ENCODE data around the gene LRRIQ4.

Gene LRRIQ4

DNA sequence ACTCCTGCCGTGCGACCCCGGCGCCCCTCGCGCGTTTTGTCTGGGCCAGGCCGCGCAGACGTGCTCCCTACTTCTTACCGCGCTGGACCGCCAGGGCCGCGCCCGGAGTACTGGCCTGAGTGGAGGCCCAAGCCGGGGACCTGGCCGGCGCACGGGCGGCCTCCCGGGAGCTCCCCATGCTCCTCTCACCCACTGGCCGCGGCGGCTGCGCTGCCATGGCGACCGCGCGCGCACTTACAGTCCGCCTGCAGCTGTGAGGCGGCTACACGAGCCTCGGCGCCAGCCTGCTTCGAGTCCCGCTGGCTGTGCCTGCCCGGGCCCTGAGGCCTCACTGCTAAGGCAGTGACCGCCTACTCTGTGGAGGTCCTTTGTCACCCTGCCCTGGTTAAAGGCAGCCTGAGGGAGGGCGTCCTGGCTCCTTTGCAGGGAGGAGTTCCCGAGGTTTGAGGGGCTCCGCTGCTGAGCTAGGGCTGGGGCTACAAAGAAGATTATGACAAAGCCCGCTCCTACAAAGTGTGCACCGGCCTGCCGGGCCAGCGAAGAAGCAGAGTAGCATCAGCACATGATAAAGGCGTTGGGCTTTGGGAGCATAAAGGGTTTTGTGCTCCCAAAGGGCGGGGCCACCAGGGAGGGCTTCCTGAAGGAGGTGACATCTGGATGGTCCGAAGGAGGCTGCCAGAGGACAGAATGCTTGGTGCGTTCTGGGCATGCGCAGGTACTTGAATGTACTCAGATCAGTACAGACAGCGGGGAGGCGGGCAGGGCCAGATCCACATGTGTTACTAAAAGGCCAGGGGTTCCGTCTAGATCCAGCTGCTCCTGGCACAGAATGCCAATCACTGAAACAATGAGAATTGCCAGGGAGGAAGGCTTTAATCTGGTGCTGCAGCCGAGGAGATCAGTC lies at the start of gene LRRIQ4, which contains the start of gene LRRC34:
LRRIQ4 (plus strand) TSS at position 539 of the 904 bp plus-strand sequence. CDS start 9,052 bp downstream, outside the sequence.
LRRC34 (minus strand) TSS at position 573 of the 904 bp plus-strand sequence; CDS start at position 217, 356 bp downstream.
- peak; percentile 85 for DNase-seq

DNA sequence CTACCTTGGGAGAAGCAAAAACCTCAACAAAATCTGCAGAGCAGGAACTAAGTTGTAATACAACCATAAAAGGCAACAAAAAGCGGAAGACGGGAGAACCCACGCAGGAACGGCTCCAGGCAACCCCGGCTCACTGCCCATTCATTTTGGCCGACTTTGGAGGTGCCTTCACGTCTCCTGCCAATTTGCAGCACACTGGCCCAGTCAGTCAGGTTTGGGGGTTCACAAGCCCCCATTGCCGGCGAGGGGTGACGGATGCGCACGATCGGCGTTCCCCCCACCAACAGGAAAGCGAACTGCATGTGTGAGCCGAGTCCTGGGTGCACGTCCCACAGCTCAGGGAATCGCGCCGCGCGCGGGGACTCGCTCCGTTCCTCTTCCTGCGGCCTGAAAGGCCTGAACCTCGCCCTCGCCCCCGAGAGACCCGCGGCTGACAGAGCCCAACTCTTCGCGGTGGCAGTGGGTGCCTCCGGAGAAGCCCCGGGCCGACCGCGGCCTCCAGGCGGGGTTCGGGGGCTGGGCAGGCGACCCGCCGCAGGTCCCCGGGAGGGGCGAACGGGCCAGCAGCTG lies 48.3 kb upstream of the LRRIQ4 start:
- peak; percentile 81 for DNase-seq

DNA sequence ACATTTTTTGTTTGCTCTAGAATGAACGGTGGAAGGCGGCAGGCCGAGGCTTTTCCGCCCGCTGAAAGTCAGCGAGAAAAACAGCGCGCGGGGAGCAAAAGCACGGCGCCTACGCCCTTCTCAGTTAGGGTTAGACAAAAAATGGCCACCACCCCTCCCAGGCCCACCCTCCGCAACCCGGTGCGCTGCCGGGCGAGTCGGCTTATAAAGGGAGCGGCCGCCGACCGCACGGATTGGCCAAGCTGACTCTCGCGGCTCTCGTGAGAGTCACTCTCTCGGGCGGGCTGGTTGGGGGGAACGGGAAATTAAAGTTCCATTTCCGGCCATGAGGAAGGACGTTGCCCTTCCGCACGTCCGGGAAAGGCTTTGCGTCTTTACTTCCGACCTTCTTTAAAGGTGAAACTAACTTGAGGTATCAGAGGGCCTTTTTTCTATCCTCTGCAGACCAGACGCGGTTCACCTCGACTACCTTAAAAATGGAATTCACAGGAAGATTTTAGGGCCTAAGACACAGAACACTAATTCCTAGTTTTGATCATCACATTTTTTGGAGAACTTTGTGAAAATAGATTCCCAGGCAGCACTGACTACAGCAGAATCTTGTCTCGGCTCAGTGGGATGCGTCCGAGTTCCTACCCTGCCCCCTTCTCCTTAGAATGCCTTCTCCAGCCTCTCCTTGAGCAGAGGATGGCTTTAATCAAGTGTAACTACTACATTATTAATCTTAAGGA lies 47.6 kb upstream of the LRRIQ4 start, which contains the start of gene TERC:
TERC (minus strand) TSS at position 179 of the 731 bp plus-strand sequence.
- peak; percentile 97 for DNase-seq

DNA sequence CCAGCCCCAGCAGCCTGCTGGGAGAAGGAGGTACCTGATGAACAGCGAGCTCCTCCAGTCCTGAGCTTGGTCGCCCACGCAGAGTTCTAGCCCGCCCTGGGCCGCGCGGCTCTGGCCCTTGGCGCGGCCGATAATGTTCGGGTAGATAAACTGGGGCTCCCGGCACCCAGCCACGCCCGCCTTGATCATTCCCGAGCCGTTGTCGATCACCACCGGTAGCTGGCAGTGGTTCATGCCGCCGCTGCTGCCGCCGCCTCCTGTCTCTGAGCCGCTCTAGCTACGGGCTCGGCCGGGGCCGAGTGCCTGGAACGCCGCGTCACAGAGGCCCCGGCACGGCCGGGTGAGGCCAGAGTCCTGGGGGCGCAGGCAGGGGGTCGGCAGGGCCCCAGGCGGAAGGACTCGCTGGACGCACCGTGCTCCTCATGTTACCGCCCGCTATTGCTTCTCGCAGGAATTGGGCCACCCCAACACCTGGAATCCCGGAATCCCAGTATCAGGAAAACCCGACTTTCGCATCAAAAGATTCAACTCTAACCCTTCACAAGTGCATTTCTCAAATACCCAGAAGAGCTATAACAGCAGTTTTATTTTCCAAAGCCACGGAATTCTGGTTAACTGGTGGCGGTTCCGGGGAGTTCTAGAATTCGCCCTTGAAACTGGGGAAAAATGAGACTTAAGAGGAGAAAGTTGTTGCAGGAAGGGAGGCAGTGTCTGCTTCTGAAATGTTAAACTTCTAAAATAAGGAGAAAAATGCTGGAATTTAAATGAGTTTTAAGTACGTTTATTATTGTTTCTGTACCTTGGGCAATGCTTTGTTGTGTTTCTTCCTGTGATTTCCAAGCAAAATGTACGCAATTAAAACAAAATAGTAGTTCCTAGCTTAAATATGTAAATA lies 43.1 kb upstream of the LRRIQ4 start, which contains the start of gene ACTRT3:
ACTRT3 (minus strand) TSS at position 275 of the 895 bp plus-strand sequence; CDS start at position 234, 41 bp downstream.
- peak; percentile 82 for DNase-seq

DNA sequence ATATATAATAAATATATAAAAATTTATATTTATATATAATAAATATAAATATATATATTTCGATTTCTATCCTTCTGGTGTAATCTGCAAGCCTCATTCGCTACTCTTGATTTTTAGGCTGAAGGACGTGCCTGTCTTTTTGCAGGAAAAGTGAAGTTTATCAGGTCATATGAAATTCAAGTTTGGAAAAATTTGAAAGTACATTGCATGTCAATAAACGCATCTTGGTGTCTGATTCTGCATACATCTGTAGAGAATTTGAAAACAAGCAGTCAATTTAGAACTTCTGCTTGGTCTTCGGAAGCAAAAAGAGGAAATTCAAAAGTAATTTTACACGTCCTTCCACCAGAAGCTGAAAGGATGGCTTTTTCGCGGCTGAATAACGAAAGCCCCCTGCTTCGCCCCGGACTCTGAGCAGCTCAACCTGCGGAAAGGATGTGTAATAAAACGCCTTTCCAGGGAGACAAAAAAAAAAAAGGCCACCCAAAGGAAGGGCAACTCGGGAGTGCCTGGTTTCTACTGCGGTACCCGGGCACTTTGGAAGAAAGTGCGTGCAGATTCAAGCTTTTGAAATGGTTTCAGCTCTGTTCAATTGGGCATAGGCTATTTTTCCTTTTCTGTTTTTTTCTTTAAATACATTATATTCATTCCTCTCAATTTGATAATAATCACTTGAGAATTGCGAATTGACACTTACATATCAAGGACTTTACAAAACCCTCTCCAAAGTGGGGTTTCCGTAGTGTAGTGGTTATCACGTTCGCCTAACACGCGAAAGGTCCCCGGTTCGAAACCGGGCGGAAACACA lies 41.0 kb upstream of the LRRIQ4 start:
- DNase-seq: peak; percentile 76

DNA sequence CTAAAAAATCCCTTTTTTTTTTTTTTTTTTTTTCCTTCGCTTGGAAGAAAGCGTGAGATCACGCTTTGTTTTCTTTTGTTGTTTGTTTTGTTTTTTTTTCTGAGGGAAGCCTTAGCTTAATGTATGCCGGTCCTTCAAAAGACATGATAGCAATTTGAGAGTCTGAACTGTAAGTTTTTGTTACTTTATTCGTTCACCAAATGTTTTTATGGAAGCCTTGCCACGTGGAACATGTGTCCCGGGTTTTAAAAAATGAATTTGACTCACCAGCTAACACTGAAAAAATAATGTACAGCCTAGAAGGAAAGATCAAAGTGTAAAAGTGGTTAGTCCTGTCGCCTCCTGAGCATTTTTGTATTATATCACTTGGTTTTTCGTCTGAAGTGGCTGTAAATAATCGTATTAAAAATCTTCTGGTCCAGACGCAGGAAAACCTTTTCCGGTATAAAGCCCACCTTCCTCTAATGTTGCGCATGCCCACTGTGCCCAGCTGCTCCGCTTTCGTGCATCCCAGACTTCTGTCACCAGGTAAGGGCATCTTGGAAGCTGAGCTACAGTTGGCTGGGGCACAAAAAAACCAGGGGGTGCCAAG lies 40.3 kb upstream of the LRRIQ4 start:
- no peak for DNase-seq

DNA sequence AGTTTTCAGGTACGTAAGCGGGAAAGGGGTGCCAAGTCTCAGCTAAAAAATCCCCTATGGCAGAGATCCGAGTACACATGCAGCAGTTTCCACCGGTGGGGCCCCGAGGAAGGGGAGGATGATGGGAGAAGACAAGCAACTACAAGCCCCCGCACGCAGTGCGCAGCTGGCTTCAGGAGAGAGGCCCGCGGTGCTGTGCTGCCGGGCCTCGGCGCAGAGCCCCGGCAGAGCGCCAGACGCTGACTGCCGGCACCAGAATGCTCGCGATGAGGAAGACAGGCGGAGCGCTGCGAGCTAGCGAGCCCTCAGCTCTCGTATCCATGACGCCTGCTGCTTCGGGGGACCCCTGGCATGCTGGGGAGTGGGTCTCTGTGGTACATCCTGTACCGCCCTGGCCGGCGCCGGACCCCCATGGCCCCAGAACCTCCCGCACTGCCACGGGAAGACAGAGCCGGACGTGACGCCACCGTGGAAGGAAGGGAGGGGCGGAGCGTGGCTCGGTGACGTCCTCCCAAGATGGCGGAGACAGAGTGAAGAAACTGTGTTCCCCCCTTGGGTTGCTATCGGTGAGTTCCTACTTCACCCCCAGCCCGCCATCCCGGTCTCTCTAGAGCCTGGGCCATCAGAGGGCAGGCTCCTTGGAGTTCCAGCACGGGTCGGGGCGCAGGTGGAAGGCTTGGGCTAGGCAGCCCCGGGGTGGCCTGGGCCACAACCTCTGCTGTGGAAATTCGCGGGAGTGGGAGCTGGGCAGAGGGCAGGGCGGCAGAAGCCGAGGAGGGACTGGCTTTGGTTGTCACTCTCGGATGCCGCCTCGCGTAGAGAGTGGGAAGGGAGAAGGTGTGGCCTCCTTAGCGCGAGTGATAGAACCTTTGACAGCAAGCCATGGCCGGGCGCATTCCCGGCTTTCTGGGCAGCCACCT lies 39.5 kb upstream of the LRRIQ4 start, which contains the start of gene MYNN:
MYNN (plus strand) TSS at position 500 of the 920 bp plus-strand sequence. CDS start 900 bp downstream, outside the sequence.
- peak; percentile 96 for DNase-seq

DNA sequence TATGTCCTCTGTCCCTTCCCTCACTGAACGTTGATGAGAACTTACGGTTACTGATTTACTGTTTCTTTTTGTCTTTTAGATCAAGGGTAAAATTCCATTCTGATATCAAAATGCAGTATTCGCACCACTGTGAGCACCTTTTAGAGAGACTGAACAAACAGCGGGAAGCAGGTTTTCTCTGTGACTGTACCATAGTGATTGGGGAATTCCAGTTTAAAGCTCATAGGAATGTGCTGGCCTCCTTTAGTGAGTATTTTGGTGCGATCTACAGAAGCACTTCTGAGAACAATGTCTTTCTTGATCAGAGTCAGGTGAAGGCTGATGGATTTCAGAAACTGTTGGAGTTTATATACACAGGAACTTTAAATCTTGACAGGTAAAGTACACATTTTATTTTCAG lies 38.5 kb upstream of the LRRIQ4 start:
- DNase-seq: no peak

DNA sequence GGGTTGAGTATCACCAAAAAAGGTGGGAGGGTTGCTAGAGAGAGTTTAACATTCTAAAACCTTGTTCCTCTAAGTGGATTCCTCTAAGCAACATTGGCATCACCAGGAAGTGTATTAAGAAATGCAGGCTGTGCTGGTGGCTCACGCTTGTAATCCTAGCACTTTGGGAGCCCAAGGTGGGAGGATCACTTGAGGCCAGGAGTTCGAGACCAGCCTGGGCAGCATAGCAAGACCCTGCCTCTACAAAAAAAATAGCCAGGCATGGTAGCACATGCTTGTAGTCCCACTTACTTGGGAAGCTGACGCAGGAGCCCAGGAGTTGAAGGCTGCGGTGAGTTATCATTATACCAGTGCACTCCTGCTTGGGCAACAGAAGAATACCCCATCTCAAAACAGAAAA lies 34.8 kb upstream of the LRRIQ4 start:
- DNase-seq: no peak

DNA sequence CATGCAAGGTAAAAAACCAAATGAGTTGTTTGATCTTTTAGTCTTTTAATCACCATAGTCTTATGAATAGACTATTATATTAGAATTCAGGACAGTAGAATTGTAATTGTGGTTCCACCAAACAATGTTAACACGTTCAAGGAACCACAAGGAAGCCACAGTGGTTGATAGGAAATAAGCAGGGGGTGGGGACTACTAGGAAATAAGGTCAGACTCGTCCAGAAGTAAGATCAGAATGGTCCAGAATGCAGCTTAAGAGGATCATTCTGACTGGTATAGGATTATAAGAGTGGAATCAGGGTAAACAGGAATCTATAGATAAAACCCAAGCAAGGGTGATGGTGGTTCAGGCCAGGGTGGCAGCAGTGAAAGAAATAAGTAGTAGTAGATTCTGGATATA lies 31.9 kb upstream of the LRRIQ4 start:
- no peak for DNase-seq

DNA sequence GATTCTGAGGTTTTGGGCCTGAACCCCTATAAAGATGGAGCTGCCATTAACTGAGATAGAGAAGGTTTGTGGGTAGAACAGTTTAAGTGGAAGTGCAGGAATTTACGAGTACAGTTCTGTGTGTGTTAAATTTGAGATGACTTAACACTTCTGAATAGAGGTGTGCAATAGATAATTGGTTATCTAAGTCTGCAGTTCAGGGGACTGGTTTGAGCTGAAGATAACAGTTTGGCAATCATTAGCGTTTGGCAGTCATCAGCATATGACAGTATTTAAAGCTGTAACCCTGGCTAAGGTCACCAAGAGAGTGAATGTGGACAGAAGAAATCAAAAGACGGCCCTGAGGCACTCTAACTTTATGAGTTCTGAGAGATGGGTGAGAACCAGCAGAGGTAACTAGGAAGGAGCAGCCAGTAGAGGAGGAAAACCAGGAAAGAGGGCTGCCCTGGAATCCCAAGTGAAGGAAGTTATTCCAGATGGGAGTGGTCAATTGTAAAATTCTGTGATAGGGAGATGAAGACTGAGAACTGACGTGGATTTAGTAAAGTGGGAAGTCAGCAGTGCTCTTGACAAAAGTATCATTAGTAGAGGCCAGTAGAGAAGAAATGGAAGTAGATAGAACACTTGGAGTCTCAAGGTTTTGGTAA lies 31.3 kb upstream of the LRRIQ4 start:
- no peak for DNase-seq

DNA sequence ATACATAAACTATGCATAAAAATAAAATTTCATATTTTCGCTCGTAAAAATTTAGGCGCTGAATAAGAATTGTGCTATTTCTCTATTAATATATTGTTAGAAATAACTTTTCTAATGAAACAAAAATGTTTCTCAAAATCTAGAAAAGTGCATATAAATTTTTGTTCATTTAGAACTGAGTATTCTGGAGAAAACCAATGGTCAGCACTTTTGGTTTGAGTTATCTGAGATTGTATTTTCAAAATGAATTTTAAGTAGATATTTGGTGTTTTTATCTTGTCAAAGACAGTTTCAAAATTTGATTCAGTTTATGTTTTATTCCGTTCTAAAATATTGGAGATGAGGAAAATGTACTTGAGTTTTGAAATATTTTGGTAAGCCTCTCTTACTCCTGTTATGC lies 25.6 kb upstream of the LRRIQ4 start:
- DNase-seq: no peak

DNA sequence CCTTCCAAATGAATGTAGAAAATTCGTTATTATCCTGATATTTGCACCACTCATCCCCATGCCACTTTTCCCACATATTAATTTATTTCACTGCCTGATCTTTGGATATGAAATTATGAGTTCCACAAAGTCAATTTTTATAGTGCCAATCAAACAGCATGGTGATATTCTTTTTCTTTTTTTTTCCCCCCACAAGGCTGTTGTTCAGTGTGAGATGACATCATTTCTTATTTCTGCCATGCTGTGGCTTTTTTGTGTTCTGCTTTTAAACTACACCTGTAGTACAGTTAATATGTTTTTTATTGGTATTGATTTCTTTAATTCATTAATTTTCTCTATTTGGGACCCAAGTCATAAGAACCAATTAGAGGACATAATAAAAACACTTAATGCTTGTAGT lies 24.9 kb upstream of the LRRIQ4 start:
- no peak for DNase-seq

DNA sequence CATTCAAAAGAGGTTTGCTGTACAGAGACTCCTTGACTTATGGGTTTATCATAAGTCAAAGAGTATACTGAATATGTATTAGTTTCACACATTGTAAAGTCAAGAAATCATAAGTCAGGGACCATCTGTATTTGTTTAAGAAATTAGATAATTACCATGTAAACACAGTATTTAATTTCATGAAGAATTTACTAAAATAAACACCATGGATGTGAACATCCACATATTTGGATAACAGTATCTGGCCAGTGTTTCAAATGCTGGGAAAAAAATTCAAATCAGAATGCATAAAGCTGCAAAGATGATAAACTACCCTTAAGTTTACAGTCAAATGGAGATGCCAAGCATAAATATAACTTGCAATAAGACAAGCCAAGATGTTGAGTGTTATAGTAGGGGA lies 22.5 kb upstream of the LRRIQ4 start:
- DNase-seq: no peak

DNA sequence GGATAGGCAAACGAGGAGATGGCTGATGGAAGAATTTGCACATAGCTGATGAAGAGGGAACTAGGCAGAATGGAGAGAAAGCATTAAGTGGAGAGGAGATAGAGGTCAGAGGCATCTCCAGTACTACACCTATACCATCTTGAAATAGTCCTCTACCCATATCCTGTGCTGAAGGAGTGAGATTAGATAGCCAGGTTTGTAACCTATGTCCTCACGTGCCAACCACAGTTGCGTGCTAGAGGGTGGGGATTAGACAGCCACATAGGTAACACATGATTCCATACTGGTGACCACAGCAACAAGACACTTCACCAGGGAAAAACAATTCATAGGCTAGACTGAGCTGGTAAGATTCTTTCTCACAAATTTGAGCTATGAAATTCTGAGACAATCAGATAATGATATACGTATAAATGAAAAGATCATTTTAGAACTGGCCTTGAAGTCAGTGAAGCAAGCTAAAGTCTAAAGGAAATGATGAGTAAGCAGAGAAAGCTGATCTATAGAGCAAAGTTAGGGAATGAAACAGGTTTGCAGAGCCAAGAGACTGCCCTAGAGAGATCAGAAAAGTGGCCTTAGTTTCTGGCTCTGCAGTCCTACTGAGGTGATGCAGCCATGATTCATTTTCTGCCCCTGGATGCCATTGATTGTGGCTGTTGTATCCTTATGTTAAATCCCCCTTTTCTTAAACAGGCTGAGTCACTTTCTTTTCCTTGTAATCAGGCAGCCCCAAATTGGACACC lies 21.8 kb upstream of the LRRIQ4 start:
- DNase-seq: no peak

DNA sequence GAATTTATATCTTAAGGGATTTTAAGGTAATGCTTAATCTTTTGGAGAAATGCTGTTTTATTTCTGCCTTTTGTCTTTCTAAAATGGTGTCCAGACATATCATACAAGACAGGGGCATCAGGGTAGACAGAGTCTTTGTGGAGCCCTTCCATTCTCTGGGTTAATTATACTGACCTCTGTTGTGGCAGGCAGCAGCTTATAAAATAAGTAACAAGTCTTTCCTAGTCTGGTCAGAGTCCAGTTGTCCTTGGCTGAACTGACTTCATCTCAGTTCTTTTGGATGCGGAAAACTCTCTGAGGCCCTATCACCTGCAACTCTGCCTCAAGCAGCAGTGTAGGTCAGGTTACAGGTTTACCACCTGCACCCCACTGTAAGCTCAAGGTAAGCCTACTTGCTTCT lies 20.3 kb upstream of the LRRIQ4 start:
- DNase-seq: no peak

DNA sequence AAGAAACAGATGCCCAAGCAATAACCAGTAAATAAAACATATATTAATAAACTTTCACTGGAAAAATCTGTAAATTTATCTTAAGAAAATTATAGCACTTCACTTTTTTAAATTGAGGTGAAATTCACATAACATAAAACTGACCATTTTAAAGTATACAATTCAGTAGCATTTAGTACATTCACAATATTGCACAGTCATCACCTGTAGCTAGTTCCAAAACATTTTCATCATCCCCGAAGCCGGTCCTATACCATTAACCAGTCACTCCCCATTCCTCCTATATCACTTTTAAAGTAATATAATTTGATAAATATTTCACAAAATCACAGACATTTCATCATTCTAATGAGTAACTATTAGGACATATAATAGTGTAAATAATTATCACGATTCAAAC lies 8.0 kb upstream of the LRRIQ4 start:
- DNase-seq: no peak

DNA sequence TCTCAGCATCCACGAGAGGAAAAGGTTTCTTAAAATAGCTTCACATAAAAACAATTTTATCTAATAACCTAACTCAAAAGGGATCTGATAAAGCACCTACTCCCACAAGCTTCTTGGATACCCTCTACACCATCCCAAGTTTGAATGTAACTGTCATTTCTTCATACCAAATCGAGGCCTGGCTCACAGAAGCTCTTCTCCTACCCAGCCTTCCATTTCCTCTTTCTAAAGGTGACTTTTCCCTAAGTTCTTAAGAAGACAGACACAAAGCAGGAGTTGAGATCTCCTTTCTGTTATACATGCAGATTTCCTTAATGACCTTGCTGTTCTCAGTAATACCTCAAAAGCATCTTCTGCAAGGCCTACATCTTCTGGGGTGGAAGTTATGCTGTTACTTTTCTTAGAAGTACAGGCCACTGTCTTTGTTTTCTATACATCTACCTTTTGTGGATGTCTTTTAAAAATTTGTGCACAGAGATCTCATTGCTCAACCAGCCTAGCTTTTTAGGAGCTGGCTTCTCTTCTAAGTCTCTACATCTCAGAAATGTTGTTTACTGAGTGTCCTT lies 3.4 kb upstream of the LRRIQ4 start:
- DNase-seq: no peak

All from right hindlimb (tissue), 1 donor.